ENCODE results near the gene EXOC4.

The EXOC4 gene

DNA sequence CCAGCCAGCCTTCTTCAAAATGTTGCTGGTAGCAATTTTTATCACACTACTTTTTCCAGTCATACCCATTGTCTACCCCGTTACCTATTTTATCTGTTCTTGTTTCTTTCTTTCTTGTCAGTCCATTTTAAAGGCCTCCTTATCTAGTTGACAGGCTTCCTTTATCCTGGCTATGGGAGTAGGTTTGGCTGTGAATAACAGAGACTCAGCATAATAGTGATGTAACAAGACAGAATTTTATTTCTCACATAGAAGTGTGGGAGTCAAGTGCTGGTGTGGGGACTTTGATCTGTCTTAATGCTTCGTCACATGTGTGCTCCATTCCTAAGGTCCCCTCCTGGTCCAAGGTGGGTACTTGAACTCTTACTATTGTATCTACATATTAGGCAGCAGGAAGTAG is 283.6 kb downstream of the EXOC4 start:
- no peak overlapping the region for H3K4me3 ChIP-seq (ENCODE audit: low read depth, low read length)
- no peak for DNase-seq (ENCODE audit: low read depth)
- TF ChIP-seq, protein P1, sequence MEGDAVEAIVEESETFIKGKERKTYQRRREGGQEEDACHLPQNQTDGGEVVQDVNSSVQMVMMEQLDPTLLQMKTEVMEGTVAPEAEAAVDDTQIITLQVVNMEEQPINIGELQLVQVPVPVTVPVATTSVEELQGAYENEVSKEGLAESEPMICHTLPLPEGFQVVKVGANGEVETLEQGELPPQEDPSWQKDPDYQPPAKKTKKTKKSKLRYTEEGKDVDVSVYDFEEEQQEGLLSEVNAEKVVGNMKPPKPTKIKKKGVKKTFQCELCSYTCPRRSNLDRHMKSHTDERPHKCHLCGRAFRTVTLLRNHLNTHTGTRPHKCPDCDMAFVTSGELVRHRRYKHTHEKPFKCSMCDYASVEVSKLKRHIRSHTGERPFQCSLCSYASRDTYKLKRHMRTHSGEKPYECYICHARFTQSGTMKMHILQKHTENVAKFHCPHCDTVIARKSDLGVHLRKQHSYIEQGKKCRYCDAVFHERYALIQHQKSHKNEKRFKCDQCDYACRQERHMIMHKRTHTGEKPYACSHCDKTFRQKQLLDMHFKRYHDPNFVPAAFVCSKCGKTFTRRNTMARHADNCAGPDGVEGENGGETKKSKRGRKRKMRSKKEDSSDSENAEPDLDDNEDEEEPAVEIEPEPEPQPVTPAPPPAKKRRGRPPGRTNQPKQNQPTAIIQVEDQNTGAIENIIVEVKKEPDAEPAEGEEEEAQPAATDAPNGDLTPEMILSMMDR (IDR thresholded peaks at IDR 0.05; ENCODE audit: low read depth, low read length, missing control alignments): no peak
- in situ Hi-C loops (cut with HindIII; ENCODE audit: low sequenced_read_pairs): no loop called here

DNA sequence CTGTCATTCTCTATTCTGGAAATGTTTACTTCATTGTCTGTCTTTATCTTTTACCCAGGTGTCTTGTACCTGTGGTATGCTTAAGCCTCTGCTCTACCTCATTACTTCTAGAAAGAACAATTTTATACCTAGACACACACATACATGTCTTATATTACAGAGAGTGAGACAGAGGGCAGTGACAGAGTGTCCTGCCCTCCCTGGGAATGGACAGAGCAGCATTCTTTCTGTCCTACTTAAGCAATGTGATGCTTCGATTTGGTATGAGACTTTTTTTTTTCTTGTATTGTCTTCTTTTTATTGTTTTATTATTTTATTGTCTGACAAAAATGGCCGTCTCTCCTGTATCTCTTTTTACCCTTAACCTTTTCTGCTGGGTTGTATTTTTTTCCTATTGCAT is 286.1 kb downstream of the EXOC4 start:
- TF ChIP-seq, protein P1 (IDR thresholded peaks at IDR 0.05; ENCODE audit: low read depth, low read length, missing control alignments): no peak
- no peak overlapping the region for H3K4me3 ChIP-seq (ENCODE audit: low read depth, low read length)
- no peak for DNase-seq (ENCODE audit: low read depth)
- in situ Hi-C loops (cut with HindIII; ENCODE audit: low sequenced_read_pairs): no loop called here

DNA sequence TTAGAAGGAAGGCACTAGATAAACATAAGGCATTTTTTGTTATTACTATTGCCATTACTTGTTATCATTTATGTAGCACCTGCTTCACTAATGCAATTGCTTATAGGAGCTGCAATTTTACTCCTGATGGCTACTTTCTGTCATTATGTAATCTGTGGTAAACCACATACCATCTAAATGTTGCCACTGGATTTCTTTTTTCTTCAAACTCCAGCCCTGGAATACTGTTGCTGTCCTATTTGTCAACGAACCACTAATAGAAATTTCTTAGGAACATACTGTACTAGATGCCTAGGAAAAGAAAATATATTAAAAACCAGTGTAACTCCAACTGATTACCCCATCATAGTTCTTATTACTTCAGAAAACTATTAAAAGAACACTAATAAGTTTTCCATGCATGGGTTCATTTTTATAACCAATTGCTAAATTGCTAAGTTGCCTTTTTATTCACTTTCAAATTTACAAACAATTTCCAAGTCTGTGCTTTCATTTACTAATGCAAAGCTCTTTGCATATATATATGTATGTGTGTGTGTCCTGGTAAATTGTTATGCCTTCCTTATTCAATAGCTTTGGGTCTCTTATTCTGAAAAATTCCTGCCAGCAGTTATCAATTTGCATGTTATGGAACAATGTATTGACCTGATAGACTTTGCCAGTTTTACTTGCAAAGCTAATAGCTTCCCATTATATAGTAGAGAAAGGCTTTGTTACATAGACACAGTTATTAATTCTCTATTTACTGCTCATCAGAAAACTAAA is 287.4 kb downstream of the EXOC4 start:
- no peak for DNase-seq (ENCODE audit: low read depth)
- in situ Hi-C loops (cut with HindIII; ENCODE audit: low sequenced_read_pairs): no loop called here
- no peak overlapping the region for H3K4me3 ChIP-seq (ENCODE audit: low read depth, low read length)
- TF ChIP-seq, protein P1 (IDR thresholded peaks at IDR 0.05; ENCODE audit: low read depth, low read length, missing control alignments): no peak

DNA sequence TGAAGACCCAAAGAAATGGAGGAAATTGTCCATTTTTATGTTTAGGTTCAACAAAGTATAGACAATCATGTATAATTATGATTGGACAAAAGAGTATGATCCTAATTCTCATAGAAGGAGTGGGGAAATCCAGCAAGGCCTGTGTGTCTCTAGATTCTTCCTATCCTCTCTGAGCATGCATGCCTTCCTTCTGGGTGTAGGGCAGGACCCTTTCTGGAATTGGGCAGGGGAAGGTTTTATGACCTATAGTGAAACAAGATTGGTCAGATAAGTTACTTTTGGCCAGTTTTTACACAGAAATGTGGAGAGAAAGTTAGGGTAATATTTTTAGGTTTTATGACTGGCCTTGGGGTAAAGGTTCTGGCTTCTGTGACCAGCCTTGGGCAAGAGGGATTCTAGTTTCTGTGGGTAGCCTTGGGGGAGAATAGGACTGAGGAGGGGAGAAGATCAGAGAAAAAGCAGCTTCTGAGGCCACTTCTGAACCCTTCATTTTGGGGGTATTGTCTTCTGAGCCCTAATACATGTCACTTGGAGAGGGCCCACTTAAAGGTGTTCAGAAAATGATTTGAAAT is 289.4 kb downstream of the EXOC4 start:
- in situ Hi-C loops (cut with HindIII; ENCODE audit: low sequenced_read_pairs): no loop called here
- TF ChIP-seq, protein P1 (IDR thresholded peaks at IDR 0.05; ENCODE audit: low read depth, low read length, missing control alignments): no peak
- no peak for DNase-seq (ENCODE audit: low read depth)
- no peak overlapping the region for H3K4me3 ChIP-seq (ENCODE audit: low read depth, low read length)

DNA sequence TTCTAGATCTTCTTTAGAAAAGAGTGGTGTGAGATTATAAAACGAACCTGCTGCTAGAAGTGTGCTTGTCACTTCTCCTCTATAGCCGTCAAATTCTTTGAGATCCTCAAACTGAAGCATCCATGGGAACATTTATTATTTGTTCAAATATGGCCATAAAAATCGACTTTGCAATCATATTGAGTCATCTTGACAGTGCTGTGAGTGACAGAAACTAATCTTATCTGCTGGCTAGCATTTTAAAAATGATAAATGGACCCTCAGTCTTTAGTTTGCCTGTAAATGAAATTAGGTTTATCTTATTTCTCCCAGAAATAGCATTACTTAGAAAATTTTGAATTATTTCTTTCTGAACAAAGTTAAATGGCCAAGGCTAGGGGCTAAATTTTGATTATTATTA is 290.8 kb downstream of the EXOC4 start:
- no peak for DNase-seq (ENCODE audit: low read depth)
- no peak overlapping the region for H3K4me3 ChIP-seq (ENCODE audit: low read depth, low read length)
- in situ Hi-C loops (cut with HindIII; ENCODE audit: low sequenced_read_pairs): no loop called here
- TF ChIP-seq, protein P1 (IDR thresholded peaks at IDR 0.05; ENCODE audit: low read depth, low read length, missing control alignments): no peak

DNA sequence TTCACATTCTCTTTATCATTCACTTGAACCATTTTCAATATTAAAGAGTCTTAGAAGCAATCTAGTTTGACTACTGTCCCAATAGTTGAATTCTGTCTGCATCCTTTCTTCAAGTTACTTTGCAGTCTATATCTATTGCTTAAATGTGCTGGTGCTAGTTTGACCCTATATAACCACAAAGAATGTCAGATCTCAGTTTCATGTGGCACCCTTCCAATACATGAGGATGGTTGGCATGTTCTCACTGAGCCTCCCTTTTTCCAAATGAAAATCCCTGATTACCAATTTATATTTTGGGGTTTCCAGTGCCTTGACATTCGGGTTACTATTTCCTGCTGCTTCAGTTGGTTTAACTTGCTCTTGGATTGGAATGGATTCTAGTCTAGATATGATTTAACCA is 292.7 kb downstream of the EXOC4 start:
- no peak overlapping the region for H3K4me3 ChIP-seq (ENCODE audit: low read depth, low read length)
- DNase-seq (ENCODE audit: low read depth): peak; percentile 32
- TF ChIP-seq, protein P1 (IDR thresholded peaks at IDR 0.05; ENCODE audit: low read depth, low read length, missing control alignments): no peak
- in situ Hi-C loops (cut with HindIII; ENCODE audit: low sequenced_read_pairs): no loop called here

Measured in astrocyte of the cerebellum (primary cell).